Activated gamma-delta T cell treated with anti-CD3 and anti-CD28 coated beads, Interleukin-2, amount 50 U/mL, for 16 hours (primary cell): Measurements from ENCODE around the gene HDAC2.
A peak's percentile ranks its signal among the peaks of the same experiment; 100 is the strongest.
"Not testable (repeated sequence)": the region's sequence is repeated elsewhere in the genome, so short reads cannot be mapped to it uniquely, and the experiment has no call there.

Source experiments
- DNase-seq: peaks from one replicate; pipeline ENCODE4 v3.0.0-alpha.2; 2020; ENCODE audit warnings: low read depth

Gene HDAC2

DNA sequence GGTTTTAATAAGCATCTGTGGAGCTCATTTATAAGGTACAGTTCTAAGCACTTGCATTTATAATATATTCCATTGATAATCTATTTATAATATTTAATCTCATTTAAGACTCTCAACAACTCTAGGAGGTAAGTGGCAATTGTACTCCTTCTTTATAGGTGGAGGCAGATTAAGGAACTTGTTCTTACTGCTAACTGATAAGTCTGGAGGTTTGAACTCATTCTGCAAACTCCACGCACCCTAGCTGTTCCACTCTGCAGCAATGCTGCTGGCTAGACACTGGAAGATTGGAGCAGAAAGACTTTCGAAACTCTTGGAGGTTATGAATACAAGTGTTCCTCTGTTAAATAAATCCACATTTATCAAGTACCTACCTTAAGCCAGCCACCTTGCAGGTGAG lies 793 bp upstream of the HDAC2 start:
- DNase-seq = no peak

DNA sequence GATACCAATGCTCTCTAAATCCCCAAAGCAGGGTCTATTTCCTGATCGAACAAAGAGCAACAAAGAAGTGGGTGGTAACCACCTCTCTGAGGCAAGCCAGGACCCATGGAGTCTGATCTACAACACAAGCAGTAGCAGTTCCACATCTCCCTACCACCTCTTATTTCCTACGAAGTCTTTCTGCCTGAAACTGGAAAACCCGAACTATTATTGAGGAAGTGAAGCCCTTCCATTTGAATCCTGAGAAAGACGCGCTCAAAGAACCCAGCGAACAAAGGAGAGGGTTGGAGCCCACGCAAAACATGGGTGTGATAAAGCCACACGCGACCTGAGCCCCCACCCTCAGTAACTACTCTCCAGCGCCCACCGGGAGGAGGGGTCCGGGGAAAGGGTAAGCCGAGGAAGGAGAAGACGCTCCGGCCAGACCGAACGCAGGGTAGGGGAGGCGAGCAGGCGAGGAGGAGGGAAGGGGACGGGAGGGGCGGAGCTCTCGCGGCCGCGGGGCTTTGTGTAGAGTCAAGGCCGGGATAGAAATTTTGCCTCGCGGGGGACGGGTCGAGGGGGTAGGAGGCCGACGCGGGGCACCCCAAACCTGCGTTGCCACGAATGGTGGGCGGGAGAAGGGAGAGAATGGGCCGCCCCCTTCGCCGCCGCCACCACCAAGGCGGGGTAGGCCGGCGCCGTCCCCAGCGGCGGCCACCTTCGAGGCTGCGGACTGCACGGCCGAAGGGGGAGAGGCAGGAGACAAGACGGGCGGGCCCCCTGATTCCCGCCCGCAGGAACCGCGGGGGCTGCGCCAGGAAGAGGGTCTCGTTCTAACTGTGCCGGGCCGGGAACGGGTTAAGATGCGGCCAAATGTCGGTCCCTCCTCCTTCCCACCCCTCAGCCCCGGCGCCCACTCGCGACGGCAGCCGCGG lies 802 bp downstream of the HDAC2 start:
- DNase-seq = peak; percentile 37

DNA sequence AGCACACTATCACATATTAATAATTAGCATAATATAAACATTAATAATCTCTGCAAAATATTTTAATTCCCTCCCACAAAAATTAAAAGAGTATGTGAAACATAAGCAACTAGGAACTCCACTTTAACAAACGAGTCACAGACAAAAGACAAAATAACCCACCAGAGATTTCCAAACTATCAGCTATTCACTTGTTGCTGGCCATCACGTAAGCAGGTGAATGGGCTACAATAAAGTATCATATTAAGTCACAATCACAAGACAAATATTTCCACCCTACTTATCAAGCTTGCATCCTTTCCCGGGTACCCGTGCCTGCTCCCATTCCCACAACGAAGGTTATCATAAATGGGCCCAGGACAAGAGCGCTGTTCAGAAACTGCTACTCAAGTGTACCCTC lies 2.5 kb downstream of the HDAC2 start:
- DNase-seq = no peak

DNA sequence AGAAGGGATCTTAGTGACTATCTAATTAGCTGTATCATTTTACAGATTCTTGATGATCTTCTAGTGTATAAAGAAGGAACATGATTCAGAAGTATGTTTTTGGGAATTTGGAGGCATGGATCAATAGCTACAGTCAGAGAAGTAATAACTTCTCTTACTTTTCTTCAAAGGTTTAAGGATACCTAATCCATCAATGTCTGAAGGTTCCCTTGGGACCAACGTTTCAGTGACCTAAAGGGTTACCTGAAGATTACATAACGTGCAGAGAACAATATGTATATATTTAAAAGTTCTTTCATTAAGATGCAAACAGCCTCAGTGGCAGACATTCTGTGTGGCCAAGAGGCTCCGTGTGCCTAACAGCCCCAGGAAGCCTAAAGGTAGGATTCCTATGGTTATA lies 3.2 kb downstream of the HDAC2 start:
- no peak for DNase-seq

- no peak for DNase-seq
Observed at GRCh38 chr6:113960795-113961194, 10.2 kb downstream of the HDAC2 start.

GRCh38 chr6:113959235-113959634 lies 11.7 kb downstream of the HDAC2 start:
- DNase-seq = no peak

DNA sequence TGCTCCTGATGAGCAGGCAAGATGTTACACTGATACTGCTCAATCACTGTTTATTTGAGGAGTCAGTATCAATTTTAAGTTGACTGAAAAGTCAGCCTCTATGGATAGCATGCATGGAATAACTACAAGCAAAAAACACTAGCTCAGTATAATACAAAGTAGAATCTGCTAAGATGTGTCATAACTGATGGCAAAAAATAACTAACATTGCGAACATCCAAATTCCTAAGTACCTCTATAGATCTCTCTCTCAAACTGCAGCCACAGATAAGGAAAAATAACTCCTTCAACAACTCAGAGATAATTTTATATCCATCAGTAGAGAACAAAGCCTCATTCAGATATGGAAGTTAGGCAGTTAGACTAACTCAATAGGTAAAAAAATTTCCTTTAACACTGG lies 16.3 kb downstream of the HDAC2 start:
- no peak for DNase-seq

DNA sequence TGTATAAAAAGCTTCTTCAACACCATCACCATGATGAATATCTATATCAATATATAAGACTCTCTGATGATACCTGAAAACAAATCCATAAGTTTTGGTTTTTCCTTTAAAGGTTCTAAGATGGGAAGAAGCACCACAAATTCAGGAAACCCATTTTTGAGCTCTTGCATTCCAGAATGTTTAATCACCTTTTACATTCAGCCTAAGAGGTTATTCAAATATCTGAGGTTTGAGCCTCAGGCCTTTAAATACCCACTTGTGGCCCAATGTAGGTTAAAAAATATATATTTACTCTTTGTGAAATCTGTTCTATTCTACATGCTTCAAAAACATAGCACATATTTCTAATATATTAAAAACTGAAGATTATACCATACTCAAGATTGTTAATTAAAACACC lies 17.6 kb downstream of the HDAC2 start:
- no peak for DNase-seq

- DNase-seq = no peak
Observed at GRCh38 chr6:113949499-113949898, 21.4 kb downstream of the HDAC2 start.

DNA sequence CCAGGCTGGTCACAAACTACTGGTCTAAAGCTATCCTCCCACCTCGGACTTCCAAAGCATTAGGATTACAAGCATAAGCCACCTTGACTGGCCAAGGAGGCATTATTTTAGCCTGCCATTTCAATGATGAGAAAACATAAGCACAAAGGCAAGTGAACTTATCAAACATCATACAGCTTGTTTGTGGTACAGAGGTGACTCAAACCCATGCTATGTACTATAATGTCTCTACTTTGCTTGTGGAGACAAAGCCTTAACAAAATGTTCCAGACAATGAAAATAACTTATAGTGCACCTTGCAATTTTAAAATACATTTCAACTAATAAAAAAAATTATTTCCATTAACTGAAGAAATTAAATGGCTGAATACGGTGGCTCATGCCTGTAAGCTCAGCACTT lies 26.2 kb downstream of the HDAC2 start:
- no peak for DNase-seq

DNA sequence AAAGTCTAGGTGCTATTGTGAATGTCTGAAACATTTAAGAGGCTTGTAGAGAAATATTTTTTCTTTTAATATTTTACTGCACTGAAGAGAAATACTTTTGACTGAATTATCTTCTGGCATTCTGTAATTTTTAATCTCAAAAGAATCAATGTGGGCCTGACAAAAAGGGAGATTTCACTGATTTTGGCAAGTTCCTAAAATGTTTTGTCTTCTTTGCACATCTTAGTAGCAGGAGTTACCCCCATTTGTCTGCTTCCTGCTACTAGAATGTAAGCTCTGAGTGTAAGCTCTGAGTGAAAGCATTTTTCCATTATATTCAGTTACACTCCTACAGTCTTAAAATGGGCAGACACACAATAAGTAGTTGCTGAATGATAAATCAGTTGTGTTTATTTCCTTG lies 31.1 kb downstream of the HDAC2 start:
- no peak for DNase-seq

DNA sequence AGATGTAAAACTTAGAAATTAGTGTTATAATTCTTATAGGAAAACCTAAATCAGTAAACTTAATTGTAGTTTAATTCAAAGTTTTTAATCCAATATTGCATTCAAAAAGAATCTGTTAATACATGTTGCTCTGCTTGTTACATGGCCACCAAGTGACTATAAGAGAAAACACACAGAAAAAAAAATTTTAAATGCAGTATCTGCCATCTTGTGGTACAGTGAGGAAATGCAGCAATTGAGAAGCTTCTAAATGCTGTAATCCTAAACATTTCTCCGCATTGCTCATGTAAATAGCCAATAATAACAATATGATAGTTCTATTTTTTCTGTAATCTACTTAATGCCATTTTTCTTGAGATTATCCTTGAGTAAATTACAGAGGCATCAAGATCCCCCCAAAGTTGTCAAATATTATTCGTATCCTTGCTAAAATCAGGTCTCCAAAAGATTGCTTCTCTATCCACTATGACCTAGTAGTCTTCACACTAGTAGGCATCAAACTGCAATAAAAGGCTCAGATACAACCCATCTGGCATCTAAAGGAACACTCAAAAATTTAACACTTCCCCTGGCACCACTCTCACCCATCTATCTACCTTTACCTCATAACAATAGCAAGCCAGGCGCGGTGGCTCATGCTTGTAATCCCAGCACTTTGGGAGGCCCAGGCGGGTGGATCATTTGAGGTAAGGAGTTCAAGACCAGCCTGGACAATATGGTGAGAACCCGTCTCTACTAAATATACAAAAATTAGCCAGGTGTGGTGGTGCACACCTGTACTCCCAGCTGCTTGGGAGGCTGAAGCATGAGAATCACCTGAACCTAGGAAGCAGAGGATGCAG lies 34.6 kb downstream of the HDAC2 start:
- DNase-seq = no peak

GRCh38 chr6:113934101-113934500 lies 36.8 kb downstream of the HDAC2 start:
- DNase-seq = no peak

- DNase-seq = not testable (repeated sequence)
Observed at GRCh38 chr6:113931907-113932306, 39.0 kb downstream of the HDAC2 start.

GRCh38 chr6:113930183-113930582 lies 40.8 kb downstream of the HDAC2 start:
- DNase-seq = no peak

- DNase-seq = no peak
Observed at GRCh38 chr6:113927001-113927400, 43.9 kb downstream of the HDAC2 start.

DNA sequence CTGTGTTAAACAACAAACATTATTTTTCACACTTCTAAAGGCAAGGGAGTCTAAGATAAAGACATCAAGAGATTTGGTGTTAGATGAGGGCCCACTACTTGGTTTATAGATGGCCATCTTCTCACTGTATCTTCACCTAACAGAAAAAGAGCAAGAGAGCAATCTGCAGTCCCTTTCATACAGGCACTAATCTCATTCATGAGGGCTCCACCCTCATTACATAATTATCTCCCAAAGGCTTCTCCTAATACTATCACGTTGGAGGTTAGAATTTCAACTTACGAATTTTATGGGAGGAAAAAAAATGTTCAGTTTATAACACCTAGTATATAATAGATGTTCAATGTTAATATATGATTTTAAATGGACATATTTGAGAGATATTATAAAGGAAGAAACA lies 45.6 kb downstream of the HDAC2 start:
- DNase-seq = no peak

DNA sequence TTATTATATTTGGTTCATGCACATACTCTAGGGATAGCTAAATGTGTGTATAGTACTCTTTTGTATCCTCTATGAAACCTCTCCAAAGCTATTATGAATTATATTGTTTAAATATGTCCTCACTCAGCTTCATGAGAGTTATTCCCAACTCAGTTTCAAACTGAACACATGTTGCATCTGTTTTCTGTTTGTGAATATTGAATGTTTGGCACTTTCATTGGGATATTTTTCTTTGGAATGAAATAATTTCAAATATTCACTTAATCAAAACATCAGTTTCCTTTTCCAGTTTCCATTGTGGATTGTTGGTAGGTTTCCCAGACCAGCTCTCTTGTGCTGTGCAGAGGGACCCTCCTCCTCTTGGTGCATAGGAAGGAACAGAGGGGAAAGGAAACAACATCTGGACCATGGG lies 46.6 kb downstream of the HDAC2 start:
- DNase-seq = no peak

DNA sequence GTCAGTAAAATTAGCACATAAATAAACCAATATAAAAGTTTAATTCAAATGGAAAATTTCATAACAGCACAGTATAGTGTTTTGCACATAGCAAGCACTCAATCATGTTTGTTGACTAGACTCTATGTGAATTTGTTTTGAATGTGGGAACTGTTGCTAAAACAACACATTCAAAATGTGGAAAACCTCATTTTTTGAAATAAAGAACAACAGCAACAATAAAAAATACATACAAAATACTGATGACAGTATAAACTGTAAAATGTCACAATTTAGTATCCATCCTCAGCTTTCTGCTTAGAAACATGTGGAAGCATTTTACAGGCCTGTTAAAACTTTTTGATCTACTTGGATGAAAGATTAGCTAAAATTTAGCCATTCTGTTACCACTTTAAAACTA lies 47.4 kb downstream of the HDAC2 start:
- no peak for DNase-seq

DNA sequence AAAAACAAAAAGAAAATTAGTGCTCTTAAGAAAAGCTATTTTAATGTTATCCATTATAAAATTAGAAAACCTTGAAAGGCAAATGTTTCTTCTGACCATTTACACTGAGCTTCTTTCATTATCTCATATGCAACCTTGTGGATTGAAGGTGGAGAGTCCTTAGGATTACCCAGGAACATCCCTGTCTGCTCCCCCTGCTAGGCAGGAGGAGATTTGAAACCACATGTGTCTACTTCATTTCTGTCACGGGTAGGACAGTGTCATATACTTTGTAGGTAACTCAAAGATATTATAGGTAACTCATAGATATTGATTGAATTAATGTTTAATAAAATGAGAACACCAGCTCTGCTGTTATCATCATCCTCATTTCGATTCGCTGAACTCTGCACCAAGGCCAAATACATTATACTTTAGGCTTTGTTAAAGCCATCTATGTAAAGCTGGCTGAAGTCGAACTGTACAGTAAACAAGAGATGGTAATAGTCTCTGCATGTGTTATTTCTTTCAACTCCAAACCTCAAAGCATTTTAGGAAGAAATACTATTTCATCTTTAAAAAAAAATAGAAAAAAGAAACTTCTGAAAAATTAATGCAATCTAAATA lies 49.5 kb downstream of the HDAC2 start:
- DNase-seq = no peak

DNA sequence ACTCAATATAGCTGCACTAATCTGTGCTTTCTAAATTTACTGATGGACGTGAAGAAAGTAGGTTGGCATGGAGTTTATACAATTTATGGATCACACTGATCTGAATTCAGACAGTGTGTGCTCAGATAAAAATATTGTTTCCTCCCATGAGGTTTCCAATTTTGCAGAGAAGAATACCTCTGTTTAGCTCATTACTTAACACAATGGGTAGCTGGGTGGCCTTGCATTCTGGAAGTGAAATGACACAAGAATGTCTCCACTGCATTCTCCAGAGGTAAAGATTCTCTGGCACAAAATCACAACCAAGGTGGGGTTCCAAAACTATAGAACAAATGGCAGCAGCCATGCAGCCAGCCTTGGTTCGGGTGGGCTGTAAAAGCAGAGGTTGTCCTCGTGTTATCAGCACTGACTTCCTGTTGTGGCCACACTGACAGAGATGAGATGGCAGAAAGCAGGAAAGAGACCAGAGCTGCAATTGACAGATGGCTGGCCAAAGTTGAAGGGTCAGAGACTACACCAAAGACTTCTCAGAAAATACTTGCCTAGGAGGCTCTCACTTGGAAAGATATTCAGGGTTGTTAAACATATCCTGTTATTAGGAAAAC lies 50.2 kb downstream of the HDAC2 start:
- DNase-seq = no peak

DNA sequence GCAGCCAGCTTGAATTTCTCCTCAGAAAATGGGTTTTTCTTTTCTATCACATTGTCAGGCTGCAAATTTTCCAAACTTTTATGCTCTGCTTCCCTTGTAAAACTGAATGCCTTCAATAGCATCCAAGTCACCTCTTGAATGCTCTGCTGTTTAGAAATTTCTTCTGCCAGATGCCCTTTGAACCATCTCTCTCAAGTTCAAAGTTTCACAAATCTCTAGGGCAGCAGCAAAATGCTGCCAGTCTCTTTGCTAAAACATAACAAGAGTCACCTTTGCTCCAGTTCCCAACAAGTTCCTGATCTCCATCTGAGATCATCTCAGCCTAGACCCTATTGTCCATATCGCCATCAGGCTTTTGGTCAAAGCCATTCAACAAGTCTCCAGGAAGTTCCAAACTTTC lies 60.7 kb downstream of the HDAC2 start:
- DNase-seq = not testable (repeated sequence)
